NCI-H2196 (cell line): ENCODE data around the gene SERP2.

Experiments
- DNase-seq: peaks from one replicate; lab custom pipeline; 2025; ENCODE audit not compliant: unreplicated experiment; lab: John Stamatoyannopoulos, UW

SERP2 gene

DNA sequence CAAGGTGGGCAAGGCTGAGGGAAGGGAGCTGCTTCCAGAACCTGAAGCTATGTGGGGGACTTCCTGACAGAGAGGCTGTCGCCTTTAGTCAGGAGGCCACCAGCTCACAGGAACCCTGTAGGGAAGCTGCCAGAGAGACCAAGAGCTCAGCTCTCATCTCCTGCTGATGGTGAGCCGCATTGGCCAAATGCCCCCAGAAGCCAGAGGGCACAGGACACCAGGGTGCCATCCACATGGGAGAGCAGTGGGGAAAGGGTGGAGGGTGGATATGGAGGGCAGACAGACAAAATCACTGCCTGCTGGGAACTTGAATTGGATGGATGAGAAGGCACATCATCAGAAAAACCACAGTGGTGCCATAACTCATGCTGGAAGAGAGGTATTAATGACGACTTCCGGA lies 36.0 kb downstream of the SERP2 start:
- no peak for DNase-seq

DNA sequence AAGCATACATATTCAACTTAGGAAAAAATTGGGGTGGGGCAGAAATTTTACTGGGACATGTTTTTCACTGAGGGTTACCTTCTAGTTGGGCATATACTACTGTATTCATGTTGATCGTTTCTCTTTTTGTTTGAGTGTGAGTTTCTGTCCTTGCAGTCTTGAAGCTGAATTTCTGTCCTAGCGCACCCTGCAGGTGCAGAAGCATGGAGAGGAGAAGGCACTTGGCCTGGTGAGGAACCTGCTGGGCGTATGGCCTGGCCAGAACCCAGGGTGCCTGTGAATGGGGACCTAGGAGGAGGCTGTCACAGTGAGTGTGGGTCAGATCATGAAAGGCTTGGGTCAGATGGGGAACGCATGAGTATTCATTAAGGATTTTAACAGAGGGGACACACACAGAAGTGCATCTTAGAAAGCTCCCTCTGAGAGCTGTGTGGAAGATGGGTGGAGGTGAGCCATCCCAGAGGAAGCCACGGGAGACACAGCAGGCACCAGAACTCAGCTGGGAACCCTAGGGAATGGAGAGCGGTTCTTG lies 36.8 kb downstream of the SERP2 start:
- no peak for DNase-seq

DNA sequence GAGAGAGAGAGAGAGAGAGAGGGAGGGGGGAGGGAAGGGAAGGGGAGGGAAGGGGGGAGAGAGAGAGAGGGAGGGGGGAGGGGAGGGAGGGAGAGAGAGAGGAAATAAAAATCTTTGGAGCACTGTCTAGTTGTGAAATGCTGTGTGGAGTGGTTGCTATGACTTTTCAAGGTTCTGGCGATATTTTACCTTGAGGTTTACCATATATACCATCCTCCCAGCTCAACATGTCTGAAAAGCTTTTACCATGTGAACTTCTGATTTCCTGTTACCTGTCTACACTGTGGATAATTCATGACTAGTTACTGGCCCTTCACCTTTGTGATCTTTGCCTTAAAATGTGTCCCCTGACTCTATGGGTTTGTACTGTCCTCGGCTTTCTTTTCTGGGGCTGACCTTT lies 38.2 kb downstream of the SERP2 start:
- no peak for DNase-seq

DNA sequence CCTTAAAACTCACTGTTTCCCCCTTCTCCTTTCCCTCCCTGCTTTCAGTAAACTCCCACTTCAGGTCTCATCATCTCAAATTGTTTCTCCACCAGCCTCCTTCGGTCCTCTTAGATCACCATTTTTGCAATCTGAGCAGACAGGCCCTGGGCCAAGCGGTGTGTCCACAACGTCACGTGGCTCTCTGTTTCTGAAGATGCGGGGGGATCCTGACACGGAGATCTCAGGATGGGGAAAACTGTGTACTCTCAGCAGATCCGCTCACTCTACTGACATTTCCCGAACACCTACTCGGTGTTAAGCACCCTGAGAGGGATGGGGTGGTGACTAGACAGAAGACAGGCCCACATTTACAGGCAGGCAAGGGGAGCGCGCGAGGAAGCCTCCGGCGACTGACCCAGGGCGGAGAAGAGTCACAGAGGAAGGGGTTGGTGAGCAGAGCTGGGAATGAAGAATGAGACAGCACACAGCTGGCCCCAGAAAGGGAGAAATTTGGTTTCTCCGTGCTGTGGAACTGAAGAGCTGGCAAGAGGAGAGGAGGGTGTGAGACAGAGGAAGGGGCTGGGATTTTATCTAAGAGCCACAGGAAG lies 38.8 kb downstream of the SERP2 start:
- no peak for DNase-seq

DNA sequence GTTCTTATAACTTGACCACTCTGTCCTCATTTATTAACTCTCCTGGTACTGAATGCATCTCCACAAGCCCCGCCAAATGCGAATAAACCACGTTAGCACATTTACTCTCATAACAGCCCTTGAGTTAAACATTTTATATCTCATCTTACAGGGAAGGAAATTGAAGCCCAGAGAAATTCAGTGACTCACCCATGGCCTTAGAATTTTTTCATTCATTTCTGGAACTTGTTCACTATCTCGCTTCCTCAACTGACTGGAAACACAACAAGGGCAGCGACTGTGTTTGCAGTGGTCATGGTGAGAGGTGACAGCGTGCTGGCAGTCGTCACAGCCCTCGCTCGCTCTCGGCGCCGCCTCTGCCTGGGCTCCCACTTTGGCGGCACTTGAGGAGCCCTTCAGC lies 39.5 kb downstream of the SERP2 start:
- DNase-seq: no peak

DNA sequence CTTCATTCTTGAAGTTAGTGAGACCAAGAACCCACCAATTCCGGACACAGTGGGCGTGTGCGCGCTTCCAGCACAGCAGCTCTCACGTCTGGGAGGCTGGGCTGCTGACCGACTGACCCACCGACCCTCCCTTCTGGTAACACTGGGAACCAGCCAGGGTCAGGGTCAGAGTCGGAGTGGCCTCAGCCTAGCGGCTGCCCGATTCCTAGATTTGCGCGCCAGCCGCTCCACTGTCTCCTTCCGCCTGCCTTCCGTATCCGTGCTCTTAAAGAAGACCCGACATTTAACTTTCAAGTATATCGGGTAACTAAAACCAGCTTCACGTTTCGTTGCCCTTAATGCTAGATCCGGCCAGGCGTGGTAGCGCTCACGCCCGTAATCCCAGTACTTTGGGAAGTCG lies 41.1 kb downstream of the SERP2 start:
- no peak for DNase-seq

DNA sequence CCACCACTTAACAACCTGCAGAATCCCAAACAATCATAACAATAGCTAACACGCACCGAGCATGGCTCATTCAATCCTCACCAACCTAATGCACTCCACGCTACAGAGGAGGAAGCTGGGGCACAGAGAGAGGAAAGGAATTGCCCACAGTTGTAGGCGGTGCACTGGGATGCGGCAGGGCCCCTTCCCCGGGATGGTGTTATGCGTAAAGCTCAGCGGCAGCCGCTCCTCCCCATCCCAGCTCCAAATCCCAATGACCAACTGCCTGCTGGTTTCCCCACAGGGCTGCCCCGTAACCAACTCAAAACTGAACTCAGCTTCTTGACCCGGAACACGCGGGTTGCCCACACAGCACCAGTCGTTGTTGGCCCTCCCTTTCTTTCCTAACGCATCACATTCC lies 42.2 kb downstream of the SERP2 start:
- DNase-seq: no peak

DNA sequence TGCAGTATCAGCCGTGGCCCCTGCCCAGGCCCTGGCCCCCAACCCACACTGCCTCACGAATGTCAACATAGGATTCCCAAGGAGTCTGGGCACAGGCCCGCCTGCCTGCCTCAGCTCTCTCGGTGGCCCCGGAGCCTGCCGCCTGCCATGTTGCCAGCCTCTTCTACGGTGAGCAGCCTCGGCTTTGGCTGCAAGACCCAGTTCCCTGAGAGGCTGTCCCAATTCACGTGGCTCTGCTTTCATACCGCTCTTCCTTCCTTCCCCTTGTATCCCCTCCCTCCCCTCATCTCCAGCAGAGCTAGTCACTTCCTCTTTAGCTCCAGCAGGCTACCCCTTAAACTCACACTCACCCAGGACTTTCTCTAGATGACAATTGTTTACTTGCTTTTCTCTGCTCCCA lies 42.7 kb downstream of the SERP2 start:
- DNase-seq: no peak

DNA sequence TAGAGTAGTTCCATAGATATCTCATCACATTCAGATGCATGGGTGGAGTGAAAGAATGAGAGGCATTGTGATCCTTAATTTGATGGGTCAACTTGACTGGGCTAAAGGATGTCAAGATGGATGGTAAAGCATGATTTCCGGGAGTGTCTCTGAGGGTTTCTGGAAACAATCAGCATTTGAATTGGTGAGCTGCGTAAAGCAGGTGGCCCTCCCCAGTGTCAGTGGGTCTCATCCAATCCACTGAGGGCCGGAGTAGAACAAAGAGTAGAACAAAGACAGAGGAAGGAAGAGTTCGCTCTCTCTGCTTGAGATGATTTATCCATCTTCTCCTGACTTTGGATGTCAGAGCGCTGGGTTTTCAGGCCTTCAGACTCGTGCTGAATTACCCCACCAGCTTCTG lies 43.1 kb downstream of the SERP2 start:
- no peak for DNase-seq

DNA sequence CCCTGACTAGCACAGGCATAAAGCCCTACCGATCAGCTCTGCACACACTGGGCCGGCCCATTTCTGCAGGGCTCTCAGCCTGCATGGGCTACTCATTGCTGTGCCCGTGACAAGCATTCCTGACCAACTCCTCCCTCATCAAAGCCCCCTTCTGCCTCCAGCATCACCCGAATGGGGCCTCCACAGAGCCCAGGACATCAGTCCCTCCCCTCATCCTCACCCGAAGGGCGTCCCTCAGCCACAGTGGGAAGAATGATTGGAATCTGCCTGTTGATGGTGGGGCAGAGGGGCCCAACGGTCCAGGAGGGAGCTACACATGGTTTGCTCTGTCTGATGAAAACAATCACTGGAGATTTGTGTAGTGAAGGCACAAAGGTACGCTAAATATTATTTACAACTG lies 43.8 kb downstream of the SERP2 start:
- DNase-seq: no peak

DNA sequence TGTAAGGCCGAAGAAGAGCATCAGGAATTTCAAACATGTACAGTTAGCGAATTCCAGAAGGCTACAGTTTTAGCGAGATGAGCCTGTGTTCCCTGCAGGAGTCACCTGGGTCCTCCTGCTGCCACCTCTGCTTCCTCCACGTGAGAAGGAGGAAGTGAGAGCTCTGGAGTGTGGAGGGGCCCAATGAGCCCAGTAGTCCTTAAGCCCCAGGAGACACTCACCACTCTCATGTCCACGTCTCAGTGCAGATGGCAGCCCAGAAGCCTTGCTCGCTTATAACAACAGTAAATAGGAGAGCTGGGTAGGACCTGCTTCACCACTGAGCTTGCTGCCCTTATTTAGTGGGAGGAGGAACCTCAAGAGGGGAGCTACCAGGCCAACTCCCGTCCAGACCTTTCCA lies 44.3 kb downstream of the SERP2 start:
- DNase-seq: no peak

DNA sequence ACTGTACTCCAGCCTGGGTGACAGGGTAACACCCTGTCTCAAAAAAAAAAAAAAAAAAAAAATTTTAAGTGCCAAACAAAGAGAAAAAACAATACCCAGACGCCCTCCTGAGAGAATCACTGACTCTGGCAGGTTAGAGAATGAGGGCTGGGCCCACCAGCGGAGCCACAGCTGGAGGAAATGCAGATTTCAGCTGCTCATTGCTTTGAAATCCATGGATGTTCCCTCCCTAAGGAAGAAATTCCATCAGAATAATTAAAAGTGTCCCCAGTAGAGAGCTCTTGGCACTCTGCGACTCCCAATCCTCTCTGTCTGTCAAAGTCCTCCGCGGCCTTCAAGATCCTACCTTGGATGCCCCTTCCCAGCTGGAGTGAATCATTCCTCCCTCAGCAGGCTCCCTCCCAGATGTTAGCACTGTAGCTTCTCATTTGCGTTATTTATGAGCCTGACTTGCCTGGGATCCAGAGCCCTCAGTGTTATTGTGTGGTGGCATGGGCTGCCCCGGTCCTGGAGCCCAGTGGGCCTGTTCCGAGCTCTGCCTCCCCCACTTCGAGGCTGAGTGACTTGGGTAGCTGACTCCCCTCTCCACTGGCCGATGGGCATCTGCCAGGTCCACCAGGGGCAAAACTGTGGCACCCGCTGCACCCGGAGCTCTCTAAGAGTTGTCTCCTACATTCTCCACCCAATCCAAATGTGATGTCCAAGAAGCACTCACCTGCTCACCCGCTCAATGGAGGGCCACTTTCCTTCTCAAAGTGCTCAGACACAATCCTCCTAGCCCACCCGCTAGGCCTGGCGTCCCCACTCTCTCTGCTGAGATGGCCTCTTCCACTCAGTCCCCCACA lies 47.0 kb downstream of the SERP2 start:
- no peak for DNase-seq

DNA sequence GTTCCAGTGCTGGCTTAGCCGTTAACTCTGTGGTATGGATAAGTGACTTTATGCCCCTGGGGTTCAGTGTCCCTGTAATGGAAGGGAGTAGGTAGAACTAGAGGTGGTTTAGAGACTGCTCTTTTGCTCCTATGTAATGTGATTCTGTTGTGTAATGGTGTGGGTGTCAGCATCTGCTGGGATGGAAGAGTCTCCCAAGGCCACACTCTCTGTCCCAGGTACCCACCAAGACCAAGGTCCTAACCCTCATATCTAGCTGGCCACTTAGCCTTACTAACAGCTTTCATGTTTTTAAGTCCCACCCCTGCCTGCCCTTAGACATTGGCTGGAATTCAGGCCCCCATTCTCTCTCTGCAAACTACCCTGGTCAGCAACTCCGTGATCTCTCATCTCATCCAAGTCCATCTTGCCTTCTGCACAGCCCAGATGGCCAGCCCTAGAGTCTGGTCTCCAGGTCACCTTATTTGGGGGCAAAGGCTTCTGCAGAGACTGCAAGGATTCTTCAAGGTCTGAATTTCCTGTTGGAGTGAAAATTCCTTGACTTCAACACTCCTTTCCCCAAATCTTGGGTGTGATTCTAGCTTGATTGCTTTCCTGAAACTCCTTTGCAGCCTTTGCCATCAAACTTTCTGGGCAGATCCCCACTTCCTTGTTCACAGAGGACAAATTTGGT lies 48.4 kb downstream of the SERP2 start:
- no peak for DNase-seq

DNA sequence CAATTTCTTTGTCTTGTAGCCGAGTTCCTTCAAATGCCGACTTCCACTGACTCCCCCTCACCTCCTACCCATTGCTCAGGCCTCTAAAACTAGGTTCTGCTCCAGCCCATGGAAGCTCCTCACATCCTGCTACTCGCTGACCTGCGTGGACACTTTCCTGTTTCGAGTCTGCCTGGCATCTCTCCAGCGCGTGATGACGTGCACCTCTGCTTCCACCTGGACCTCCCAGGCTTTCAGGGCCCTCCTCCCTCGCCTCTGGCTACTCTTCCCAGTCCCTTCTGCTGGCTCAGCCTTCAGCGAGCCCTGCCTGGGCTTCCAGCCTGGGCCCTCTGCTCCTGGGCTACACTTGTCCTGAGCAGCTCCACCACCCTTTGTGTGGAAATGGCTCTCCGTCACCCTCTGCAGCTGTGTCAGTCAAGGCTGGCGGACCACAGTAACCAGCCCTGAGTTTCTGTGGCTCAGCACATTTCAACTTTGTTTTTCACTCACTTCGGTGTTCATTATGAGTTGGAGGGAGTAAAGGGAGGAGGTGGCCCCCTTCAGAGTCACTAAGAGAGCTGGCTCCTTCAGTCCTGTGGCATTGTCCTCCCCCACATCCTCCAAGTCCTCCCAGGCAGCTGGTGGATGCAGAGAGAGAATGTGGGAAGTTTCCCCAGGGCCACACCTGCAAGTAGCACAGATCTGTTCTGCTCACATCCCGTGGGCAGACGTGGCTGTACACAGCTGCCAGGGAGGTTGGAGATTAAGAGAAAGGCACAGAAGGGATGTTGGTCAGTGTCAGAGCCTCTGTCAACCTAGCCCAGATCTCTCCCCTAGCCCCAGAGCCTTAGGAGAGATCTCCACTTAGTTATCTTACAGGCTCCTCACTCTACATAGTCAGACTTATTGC lies 49.4 kb downstream of the SERP2 start:
- DNase-seq: no peak

DNA sequence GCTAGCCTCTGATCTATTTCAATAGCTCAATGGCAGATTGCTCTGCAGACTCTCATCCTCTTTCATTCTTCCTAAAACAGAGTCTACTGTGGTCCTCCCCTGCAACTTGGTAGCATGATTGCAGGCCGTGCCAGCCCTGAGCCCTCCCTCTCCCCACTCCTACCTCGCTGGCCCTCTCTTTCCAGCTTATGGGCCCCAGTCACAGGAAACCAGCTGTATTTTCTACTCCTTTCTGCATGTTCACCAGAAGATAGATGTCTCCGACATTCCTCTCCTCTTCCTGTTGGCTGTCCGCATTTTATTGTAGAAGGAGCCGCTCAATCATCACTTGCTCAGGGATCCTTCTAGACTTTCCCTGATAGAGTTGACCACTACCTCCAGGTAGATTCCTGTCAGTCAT lies 50.2 kb downstream of the SERP2 start:
- DNase-seq: no peak

DNA sequence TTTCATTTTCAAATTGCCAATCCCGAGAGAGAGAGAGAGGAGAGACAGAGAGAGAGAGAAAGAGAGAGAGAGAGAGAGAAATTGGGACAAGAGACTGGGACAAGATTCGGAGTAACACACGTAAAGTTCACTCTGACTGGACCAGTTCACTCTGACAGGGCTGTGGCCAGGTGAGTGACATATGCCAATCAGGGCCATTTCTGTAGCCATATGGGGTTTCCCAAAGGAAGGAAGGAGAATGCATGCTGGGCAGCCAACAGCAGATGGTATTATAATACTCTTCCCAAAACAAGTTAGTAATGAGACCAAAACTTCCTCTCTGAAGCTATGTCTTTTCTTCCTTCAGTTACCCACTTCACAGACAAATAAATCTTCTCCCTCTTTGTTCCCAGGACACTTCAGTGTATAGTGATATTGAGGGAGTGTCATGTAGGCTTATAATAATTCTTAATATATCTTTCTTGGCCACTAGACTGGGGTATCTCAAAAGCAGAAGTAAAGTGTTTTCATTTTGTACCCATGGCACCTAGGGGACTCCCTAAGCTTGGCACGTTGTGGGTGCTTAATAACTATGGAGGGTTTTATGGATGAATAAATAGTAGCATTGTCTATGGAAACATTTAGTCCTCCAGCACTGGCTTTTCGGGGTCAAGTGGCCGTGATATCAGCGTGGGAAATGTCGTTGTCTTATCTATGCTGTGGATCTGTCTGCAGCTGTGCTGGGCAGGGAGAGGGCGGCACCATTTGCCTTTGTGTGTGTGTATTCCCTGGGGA lies 51.6 kb downstream of the SERP2 start:
- no peak for DNase-seq

DNA sequence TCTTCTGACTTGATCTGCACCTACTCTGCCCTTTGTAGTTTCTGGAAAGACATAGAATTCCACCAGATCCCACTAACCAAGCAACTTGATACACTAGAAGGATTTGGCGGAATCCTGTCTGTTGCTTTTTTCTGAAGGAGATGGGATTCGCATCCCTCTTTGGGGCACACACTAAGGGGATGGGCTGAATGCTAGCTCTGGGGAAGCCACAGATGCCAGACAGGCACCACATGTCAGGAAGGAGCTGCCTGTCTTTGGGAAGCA lies 52.1 kb downstream of the SERP2 start:
- DNase-seq: no peak

DNA sequence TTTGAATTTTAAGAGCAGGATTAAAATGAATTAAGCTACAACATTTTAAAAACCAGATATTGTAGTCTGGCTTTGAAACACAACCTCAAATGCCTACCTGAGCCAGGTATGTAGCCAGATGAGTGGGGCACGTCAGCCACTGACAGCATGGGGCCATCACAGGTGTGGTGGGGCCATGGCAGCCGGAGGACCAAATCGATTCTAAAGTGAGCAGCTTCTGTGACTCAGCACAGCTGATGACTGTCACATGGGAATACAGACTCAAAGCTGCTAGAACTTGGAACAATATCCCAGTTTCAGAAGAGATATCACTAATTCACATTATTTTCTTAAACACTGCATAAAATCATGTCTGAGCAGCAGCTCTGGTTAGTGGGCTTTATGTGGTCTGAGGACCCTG lies 52.8 kb downstream of the SERP2 start:
- DNase-seq: no peak

DNA sequence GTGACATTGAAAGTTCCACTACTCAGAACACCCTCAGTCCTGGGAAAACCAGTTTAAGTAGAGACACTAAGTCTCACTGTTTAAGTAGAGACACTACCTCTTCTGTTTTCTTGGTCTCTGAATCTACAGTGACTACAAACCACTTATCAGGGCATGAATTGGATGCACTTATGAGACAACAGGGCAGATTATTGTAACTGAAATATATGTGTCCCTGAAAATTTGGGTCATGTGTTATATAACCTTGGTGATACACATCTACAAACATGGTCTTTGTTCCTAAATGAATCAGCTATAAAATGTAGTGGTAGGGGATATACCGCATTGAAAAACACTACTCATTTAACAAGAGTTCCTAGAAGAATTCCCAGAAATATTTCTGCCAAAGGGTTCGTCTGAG lies 55.7 kb downstream of the SERP2 start:
- no peak for DNase-seq

DNA sequence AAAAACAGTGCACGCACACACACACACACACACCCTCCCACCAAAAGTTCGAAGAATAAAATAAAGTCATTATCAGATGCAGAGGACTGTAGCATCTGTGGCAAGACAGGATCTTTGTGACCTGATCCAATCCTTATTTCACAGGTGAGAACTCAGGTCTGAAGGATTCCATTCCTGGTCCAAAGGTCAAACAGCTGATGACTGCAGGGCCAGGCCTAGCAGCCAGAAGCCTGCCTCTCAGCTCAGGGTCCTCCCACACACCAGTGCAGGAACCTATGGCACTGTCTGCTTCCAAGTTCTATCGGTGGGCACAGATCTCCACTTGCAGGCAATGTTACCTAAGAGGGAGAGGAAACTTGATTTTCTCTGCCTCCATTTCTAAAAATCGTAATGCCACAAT lies 57.5 kb downstream of the SERP2 start:
- DNase-seq: no peak

DNA sequence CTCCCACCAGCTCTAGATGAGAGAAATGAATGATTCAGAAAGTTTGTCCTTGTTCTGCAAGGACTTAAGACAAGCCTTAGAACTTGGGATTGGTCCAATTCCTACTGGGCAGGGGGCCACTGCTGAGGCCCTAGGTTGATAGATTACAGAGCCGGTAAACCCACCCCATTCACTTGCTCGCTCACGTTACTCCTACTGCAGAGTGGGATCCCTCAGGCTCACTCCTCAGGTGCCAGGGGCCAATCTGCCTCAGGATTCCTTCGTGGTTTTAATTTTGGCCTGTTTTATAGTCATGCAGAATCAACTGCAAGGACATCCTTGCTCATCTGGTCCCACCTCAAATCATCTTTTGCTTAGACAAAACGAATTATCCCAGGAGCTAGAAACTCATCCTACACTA lies 59.0 kb downstream of the SERP2 start:
- DNase-seq: no peak
